IPS-18c (cell line): ENCODE results near the gene CELF2.

Source experiments
- H3K4me3 ChIP-seq: 2 replicates; pipeline ENCODE4 v1.7.0; 2013; ENCODE audit warnings: low read depth, mild to moderate bottlenecking, low read length, moderate library complexity; ENCODE audit not compliant: insufficient read depth
- H3K9me3 ChIP-seq: one replicate; pipeline ENCODE4 v1.6.1; 2013; ENCODE audit warnings: mild to moderate bottlenecking, low read length, moderate library complexity; ENCODE audit not compliant: control insufficient read depth, insufficient read depth

The CELF2 gene

DNA sequence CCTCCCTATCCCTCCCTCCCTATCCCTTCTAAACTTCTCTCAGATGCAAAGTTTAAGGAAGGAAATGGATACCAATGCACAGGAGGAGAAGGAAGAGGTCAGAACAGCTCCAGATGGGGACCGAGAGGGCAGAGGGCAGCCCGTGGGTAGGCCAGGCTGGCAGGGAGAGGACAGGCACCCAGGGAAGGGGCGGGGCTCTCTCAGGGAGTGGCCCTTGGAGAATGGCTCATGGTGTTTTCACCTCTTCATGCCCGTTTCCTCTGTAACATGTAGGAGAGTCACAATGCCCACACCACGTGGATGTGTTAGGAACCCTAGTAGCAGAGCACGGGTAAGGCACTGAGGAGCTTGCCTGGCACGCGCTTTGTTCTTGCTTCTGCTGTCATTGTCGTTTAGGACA is 264.5 kb downstream of the CELF2 start:
- Histone ChIP-seq H3K9me3 (no peaks in the 10 kb centered on the region), H3K4me3 (no peak overlapping the region)

DNA sequence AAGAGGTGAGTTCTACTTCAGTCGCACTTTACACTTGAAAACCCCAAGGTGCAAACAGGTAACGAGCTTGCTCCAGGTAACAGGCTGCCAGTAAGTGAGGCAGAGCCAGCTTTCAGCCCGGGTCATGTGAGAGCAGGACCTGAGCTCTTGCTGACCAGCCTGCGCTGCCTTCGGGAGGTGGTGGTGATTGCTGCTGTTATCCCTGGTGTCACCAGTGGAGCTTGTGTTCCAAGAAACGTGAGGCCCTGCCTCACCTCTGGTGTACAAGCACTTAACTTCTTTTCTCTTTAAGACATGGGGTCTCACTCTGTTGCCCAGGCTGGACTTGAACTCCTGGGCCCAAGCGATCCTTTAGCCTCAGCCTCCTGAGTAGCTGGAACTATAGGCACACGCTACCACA is 265.0 kb downstream of the CELF2 start:
- no peaks in the 10 kb centered on the region for H3K9me3 ChIP-seq
- H3K4me3 ChIP-seq: no peak overlapping the region

DNA sequence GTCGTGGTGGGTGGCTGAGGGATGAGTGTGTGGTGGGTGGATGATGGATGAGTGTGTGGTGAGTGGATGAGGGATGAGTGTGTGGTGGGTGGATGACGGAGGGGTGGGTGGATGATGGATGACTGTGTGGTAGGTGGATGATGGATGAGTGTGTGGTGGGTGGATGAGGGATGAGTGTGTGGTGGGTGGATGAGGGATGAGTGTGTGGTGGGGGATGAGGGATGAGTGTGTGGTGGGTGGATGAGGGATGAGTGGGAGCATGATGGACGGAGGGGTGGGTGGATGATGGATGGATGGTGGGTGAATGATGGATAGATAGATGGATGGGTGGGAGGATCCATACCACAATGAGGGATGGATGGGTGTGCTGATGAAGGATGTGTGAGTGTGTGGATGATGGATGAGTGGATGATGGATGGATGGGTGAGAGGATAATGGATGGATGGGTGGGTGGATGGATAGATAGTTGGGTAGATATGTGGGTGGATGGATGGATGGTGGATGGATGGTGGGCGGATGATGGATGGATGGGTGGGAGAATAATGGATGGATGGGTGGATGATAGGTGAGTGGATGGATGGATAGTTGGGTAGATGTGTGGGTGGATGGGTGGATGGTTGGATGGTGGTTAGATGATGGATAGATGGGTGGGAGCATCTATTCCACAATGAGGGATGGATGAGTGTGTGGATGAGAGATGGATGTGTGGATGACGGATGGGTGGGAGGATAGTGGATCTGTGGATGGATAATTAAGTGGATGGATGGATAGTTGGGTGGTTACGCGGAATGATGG is 266.8 kb downstream of the CELF2 start:
- H3K4me3 ChIP-seq: no peak overlapping the region
- no peaks in the 10 kb centered on the region for H3K9me3 ChIP-seq

DNA sequence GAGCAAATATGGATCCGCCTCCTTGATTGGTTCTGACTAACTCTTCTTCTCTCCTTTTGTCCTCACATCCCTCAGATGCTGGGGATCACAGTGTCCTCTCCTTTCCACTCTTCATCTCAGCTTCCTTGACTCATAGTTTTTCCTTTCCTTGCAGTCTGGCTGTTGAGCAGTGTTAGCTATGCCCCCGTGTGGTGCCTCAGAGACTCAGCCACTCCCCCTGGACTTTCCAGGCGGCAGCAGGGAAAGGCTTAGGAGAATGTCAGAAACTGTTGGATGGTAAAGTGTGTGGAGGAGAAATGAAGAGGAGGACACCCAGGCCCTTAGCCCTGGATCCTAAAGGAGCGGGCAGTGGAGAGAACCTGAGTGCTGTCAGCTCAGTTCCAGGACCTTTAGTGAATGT is 267.5 kb downstream of the CELF2 start:
- no peak overlapping the region for H3K4me3 ChIP-seq
- no peaks in the 10 kb centered on the region for H3K9me3 ChIP-seq

DNA sequence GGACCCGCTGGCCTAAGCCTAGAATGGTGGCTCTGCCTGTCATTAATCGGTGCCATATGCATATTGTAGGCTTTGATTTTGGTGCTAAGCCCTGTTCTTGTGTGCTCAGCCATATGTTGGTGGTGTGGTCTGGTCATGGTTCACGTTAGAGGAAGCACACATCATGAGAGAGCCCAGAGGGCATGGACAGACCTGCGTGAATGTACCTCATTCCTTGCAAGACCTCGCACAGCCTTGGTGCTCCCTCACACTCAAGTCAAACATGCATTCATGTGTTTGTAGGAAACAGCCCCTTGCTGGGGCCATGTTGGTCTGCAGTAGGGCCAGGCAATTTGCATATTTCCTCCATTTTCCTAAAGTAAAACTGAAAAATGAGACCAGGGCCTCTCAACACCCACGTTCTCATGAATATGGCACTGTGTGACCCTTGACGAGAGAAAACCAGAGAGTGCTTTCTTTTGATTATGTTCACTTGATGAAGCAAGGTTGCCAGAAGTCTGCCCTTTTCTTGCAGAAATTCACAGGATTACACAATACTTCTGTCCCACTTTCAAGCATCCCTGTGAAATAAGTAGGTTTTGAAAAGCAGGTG is 268.7 kb downstream of the CELF2 start:
- no peaks in the 10 kb centered on the region for H3K9me3 ChIP-seq
- no peak overlapping the region for H3K4me3 ChIP-seq

DNA sequence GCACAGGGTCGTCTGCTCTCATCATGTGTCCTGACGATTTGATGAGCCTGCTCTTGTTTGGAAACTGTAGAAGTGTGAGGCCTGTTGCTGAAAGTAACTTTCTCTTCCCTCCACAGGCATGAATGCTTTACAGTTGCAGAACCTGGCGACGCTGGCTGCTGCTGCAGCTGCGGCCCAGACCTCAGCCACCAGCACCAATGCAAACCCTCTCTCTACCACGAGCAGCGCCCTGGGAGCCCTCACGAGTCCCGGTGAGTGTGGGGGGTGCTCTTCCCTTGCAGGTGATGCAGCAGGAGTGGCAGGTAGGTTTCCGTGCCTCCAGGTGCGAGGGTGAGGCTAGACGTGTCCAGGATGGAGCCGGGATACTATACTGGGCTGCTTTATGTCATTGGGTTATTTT is 270.6 kb downstream of the CELF2 start:
- Histone ChIP-seq H3K4me3 (no peak overlapping the region), H3K9me3 (no peaks in the 10 kb centered on the region)

DNA sequence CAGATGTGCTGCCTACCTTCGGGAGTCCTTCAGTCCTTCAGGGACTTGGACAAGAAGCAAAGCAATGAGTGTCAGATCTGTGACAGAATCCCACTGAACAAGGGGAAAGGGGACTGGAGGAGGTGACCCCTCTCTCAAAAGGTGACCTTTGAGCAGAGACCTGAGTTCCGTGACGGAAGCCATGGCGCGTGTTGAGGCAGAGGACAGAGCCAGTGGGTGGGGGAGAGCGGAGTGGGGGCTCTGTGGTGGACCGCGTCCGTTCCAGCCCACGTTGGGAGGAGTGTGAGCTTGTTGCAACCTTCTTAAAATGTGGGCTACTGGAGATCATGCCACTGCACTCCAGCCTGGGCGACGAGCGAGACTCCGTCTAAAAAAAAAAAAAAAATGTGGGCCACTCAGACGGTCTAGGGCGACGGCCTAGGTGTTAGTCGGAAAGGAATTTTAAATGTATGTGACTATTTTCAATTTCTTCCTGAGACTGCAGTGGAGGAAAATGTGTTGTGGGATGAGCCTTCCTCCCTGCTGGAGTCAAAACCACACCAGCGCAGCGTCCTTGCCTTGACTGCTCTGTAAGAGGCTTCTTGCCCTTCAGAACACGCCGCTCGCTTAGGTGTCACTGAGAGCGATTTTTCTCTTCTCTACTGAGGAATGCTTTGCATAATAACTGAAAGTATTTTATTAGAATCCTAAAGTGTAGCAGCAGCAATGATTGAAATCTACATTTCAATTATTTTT is 272.7 kb downstream of the CELF2 start:
- no peaks in the 10 kb centered on the region for H3K9me3 ChIP-seq
- no peak overlapping the region for H3K4me3 ChIP-seq

DNA sequence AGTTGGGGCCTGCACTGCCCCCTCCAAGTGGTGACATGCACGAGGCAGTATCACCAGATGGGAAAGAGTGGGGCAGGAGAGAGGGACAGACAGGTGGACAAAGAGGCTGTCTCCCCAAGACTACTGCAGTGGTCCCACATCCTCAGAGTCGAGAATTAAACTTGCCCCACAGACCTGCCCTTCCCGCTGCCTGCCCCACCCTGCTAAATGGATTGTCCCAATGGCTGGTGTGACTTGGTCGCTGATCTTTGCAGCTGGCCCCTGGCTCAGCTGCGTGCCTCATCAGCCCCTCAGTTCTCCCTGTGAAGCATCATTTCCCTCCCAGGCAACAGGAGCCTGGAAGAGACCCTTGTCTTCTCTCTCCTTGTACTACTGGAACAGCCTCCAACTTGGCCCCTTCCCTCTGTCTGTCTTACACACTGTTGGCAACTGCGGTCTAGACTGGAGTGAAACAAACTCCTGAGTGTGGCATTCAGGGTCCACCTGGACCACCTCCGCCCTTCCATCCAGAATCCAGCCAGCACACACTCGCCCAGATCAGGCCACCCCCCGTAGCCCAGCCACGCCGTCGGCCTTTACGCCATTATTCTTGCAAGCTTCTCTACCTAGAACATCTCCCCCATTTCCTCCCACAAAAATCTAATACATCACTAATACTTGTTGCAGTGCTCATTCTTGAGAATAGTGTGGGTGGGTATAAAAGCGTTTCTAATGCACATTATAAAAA is 275.1 kb downstream of the CELF2 start:
- Histone ChIP-seq H3K4me3 (no peak overlapping the region), H3K9me3 (no peaks in the 10 kb centered on the region)

DNA sequence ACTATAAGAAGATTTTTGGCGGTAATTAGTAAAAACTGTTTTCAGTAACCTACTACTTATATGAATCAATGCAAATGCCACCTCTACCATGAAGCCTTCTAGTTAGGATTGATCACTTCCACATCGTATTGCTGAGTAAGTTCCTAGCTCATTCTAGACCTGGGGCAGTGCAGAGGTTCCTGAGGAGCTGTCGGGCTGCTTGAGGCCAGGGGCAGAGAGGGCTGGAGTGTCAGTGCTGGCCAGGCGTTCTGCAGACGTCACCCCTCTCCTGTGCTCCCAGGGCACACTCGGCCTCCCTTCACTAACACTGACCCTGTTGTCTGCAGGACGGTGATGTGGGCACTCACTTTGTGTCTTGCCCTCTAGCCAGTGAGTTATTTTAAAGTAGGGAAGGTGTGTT is 275.7 kb downstream of the CELF2 start:
- H3K9me3 ChIP-seq: no peaks in the 10 kb centered on the region
- no peak overlapping the region for H3K4me3 ChIP-seq

DNA sequence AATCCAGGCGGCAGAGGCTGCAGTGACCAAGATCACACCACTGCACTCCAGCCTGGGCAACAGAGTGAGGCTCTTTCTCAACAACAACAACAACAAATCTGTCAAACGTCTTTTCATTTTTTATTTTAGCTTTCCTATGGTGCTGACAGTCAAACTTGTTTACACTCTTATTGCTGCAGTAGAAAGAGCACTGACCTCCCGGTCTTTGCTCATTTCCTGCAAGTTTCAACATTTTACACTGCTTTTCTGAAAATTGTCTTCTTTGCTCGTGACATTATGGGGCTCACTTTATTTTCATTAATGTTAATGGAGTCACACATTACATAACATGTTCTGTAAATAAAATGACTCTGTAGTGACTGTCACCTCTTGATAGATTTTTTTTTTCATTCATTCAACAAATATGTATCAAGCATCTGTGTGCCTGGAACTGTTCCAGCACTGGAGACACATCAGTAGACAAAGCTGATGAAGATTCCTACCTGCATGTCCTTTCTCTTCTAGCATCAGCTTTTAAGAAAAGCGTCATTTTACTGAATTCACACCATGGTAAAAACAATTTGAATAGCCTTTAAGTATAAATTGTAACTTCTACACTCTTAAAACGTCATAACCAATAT is 277.3 kb downstream of the CELF2 start:
- Histone ChIP-seq H3K9me3 (no peaks in the 10 kb centered on the region), H3K4me3 (no peak overlapping the region)

DNA sequence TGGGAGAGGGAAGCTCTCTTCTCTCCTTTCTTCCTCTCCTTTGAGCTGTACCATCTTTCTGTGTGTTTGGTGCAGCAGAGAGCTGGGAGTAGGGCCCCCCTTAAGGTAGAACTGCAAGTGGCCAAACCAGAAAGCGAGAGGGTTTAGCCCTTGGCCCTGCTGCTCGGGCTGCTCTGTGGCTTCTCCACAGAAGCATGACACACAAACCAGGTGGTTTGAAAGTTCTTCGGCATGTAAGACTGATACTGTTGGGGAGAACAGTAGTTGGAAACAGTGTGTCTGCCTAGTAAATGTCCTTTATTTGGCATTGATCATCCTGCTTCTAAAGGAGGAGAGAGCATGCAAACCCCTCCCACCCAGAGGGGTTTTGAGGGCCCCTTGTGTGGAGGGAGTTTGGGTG is 277.8 kb downstream of the CELF2 start:
- Histone ChIP-seq H3K4me3 (no peak overlapping the region), H3K9me3 (no peaks in the 10 kb centered on the region)

DNA sequence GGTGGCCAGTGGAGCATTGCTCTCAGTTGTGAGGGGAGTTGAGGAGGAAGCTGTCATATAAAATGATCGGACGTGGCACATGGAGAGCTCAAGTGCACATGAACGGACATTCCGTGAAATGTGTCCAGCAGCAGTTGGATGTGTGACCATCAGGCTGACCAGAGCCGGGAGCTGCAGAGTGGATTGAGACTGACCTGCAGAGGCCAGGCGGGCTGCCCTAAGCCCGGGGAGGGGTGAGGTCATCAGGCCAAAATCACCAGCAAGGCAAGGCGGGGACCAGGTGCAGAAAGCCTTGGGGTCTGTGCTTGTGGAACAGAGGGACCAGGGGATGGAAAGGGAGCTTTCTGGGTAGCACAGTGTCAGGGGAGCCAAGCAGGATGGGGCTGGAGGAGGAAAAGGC is 279.5 kb downstream of the CELF2 start:
- Histone ChIP-seq H3K4me3 (no peak overlapping the region), H3K9me3 (no peaks in the 10 kb centered on the region)

DNA sequence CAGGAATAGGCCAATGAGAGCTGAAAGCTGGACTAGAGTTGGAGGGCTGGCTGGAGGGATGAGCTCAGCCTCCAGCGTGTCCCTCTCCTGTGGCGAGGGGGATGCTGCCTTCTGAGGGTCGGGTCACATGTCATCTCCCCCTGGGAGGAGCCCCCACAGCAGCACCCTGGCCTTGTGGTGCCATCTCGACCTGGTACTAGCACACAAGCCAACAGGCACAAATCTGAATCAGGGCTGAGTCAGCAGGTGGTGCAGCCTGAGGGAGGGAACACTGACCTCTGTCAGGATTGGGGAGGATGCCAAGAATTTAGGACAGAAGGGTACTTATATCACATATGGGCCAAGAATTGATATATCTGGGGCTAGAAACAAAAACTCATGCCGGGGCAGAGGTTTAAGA is 280.4 kb downstream of the CELF2 start:
- Histone ChIP-seq H3K4me3 (no peak overlapping the region), H3K9me3 (no peaks in the 10 kb centered on the region)

DNA sequence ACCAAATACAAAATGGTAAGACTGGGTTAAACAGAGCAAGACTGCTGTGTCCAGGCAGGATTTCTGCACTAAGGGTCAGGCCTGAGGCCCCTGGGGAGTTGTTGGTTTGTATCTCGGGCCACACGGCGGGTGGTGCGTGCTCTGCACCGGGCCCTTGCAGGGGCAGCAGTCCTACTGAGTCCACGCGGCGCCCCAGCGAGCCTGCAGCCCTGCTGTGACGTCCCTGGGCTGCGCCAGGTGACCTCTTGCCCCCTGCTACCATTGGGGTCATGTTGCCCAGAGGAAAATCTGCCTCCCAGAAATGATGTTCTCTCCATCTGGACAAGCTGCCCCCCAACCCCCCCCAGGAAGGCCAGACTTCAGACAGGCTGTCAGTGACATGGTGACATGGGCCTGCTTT is 281.5 kb downstream of the CELF2 start:
- Histone ChIP-seq H3K9me3 (no peaks in the 10 kb centered on the region), H3K4me3 (no peak overlapping the region)

DNA sequence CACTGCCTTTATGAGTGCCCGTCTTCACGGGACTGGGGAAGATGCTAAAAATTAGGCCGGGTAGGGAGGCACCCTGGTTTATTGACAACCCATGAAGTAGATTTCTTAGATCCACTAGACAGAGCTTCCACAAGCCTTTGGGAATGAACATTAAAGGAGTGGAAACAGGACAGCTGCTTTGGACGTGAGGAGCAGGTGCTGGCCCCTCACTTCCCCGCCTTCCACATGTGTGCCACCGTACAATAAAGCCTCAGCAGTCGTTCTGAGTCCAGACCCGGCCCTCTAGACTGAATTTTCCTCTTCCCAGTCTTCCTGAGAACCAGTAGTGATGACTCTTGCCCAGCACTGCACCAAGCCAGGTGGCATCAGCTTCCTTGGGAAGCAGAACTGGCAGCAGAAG is 282.4 kb downstream of the CELF2 start:
- no peaks in the 10 kb centered on the region for H3K9me3 ChIP-seq

DNA sequence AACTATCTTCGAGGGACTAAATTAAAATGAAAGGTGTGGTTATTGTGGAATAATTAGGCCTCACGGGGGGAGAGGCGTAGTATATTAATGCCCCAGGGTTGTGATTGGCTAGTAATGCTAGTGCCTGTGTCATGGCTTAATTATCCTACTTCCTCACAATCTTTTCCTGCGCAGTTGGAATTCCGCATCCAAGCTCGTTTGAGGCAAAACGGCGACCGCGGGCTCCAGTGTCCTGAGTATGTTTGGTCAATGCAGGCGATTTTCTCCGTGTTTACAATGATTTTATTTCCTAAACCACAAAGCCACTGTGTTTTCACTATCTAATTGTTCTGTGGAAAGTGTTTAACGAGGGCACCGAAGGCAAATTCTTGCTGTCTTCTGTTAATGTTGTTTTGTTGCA is 282.9 kb downstream of the CELF2 start:
- no peak overlapping the region for H3K4me3 ChIP-seq
- no peaks in the 10 kb centered on the region for H3K9me3 ChIP-seq

More for the DNA sequence above, 282.4 kb downstream of the CELF2 start:
- no peak overlapping the region for H3K4me3 ChIP-seq

DNA sequence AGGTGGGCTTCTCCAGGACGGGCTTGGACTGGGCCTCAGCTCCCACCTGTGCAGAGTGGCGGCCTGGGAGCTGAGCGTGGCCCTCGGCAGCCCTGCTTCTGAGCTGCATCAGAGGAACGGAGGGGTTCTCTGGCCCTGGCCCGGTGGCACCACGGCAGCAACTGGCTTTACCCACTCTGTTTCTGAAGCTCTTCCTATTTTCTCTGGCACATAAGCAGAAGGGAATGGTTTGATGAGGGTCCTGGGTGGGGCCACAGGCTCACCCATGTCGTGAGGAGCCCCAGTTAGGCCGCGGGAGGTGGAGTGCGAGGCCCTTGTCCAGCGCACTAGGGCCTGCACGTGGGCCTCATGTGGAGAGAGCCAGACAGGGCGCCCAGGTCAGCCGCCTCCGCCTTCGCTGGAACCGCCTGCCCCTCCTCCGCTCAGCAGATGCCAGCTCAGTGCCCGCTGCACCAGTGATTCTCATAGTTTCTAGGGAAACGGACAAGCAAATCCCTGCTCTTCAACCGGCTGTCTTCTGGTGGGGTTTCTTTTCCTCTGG is 284.0 kb downstream of the CELF2 start:
- Histone ChIP-seq H3K9me3 (no peaks in the 10 kb centered on the region), H3K4me3 (no peak overlapping the region)
